ENCODE data around the gene LMAN1L. TPM values are rescaled to one million over a fixed set of nuclear protein-coding genes. Genes with fewer than 3 reads are reported as not detected.

The LMAN1L gene
- total RNA-seq, 2 donors from 2014 or later: not detected

DNA sequence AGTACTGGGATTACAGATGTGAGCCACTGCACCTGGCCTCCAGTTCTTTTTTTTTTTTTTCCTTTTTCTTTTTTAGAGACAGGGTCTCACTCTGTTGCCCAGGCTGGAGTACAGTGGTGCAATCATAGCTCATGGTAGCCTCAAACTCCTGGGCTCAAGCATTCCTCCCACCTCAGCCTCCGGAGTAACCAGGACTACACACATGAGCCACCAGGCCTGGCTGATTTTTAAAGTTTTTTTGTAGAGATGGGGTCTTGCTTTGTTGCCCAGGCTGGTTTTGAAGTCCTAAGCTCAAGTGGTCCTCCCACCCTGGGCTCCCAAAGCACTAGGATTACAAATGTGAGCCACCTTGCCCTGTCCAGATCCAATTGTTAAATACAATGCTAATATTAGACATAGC, 43.9 kb downstream of the LMAN1L start:
- Histone ChIP-seq H3K9me3 (no peaks in the 10 kb centered on the region), H3K36me3 (peaks cover 31% of the 10 kb centered on the region), H3K27ac (no peak overlapping the region), H3K27me3 (replicated peaks; ENCODE audit: insufficient read depth) (no peaks in the 10 kb centered on the region), H3K4me3 (no peak overlapping the region), H3K4me1 (ENCODE audit: control insufficient read depth in 1 of 2, low read depth in 2 of 2) (peaks cover 3 to 5% of the 10 kb centered on the region in 2 donors)
- DNase-seq (ENCODE audit: low spot score): no peak
- no peak for ATAC-seq (ENCODE audit: insufficient number of reproducible peaks, low FRiP score, low read depth)
- TF ChIP-seq, protein P1, sequence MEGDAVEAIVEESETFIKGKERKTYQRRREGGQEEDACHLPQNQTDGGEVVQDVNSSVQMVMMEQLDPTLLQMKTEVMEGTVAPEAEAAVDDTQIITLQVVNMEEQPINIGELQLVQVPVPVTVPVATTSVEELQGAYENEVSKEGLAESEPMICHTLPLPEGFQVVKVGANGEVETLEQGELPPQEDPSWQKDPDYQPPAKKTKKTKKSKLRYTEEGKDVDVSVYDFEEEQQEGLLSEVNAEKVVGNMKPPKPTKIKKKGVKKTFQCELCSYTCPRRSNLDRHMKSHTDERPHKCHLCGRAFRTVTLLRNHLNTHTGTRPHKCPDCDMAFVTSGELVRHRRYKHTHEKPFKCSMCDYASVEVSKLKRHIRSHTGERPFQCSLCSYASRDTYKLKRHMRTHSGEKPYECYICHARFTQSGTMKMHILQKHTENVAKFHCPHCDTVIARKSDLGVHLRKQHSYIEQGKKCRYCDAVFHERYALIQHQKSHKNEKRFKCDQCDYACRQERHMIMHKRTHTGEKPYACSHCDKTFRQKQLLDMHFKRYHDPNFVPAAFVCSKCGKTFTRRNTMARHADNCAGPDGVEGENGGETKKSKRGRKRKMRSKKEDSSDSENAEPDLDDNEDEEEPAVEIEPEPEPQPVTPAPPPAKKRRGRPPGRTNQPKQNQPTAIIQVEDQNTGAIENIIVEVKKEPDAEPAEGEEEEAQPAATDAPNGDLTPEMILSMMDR (IDR thresholded peaks at IDR 0.05): no peak

DNA sequence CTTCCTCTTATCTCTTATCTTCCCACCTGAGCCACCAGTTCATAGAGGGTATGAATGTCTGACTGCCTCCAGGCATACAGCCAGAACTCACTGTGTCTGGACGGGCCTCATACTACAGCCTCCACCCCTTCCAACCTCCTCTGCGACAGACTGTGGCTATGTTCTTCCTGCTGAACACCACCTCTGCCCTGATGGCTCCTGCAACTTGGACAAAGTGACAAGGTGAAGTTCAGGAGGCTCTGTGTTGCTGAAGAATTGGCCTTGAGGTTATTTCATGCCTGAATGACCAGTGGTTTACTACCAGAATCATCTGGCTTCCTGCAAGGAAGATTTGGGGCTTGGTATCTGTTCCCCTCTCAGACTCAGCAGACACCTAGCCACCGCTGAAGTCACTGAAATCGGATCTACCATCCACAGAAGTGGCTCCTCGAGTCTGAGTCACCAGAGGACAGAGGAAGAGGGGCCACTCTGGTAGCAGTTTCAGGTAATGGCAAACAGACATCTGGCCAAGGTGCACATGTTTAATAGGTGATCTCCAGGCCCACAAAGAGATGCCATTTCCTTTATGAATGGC, 44.5 kb downstream of the LMAN1L start:
- ATAC-seq (ENCODE audit: insufficient number of reproducible peaks, low FRiP score, low read depth): no peak
- no peak overlapping the region for H3K27ac ChIP-seq

DNA sequence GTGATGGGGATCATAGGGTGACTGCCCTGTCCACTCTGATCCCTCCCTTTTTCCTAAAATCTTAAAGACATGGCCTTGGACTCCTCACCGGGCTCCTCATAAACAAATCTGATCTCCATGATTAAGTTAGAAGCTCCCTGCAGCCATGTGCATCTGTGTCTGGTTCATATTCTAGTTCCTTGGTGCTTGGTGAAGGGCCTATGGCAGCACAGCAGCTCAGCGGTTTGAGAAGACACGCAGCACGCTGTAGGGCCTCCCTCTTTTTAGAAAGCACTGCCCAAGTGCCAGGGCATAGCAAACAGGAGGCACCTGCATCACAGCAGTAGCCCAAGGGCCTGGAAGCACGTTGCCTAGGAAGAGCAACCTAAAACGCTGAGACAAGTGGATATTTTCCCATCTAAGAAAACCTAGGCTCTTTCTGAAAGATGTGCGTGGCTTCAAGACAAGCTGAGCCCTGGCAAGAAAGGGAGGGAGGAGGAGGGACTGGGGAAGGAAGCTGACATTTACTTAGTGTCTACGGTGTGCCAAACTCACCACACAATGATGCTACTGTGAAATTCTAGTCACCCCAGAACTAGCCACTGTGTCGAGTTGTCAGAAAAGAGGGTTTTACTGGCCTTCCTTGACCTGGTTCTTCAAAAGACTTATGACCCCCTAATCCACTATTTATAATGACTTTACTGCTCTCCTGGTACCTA, 45.2 kb downstream of the LMAN1L start:
- H3K4me1 ChIP-seq (ENCODE audit: control insufficient read depth in 1 of 2, low read depth in 2 of 2): peaks cover 3 to 5% of the 10 kb centered on the region in 2 donors
- TF ChIP-seq, protein P1 (IDR thresholded peaks at IDR 0.05): no peak

More for the DNA sequence above, 44.5 kb downstream of the LMAN1L start:
- Histone ChIP-seq H3K4me1 (ENCODE audit: control insufficient read depth in 1 of 2, low read depth in 2 of 2) (peaks cover 3 to 5% of the 10 kb centered on the region in 2 donors), H3K9me3 (no peaks in the 10 kb centered on the region), H3K4me3 (no peak overlapping the region), H3K27me3 (replicated peaks; ENCODE audit: insufficient read depth) (no peaks in the 10 kb centered on the region), H3K36me3 (peaks cover 25% of the 10 kb centered on the region)
- DNase-seq (ENCODE audit: low spot score): no peak
- TF ChIP-seq, protein P1 (IDR thresholded peaks at IDR 0.05): no peak

DNA sequence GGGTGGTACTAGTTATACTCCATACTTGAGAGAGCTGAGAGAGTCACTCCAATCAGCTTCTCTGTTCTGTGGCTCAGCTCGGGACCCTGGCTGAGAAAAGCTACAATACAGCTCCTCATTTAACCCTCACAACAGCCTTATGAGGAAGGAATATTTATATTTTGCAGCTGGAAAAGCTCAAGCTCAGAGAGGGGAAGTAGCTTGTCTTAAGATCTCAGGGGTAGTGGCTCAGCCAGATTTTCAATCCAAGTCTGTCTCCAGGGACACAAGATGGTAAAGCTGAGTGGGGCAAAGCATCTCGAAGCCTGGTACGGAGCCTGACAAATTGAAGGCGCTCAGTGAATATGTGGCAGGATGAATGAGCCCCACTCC, 45.7 kb downstream of the LMAN1L start:
- Histone ChIP-seq H3K9me3 (no peaks in the 10 kb centered on the region), H3K27ac (no peak overlapping the region), H3K27me3 (replicated peaks; ENCODE audit: insufficient read depth) (no peaks in the 10 kb centered on the region), H3K4me1 (ENCODE audit: control insufficient read depth in 1 of 2, low read depth in 2 of 2) (peaks cover 3 to 5% of the 10 kb centered on the region in 2 donors), H3K4me3 (no peak overlapping the region), H3K36me3 (peaks cover 13% of the 10 kb centered on the region)
- TF ChIP-seq, protein P1 (IDR thresholded peaks at IDR 0.05): no peak
- ATAC-seq (ENCODE audit: insufficient number of reproducible peaks, low FRiP score, low read depth) (no peak), DNase-seq (ENCODE audit: low spot score) (no peak)

More for the DNA sequence above, 45.2 kb downstream of the LMAN1L start:
- H3K36me3 ChIP-seq: peaks cover 18% of the 10 kb centered on the region
- no peaks in the 10 kb centered on the region for H3K27me3 ChIP-seq (replicated peaks; ENCODE audit: insufficient read depth)
- ATAC-seq (ENCODE audit: insufficient number of reproducible peaks, low FRiP score, low read depth): no peak
- no peak overlapping the region for H3K27ac ChIP-seq
- no peak for DNase-seq (ENCODE audit: low spot score)
- H3K4me3 ChIP-seq: no peak overlapping the region
- no peaks in the 10 kb centered on the region for H3K9me3 ChIP-seq

DNA sequence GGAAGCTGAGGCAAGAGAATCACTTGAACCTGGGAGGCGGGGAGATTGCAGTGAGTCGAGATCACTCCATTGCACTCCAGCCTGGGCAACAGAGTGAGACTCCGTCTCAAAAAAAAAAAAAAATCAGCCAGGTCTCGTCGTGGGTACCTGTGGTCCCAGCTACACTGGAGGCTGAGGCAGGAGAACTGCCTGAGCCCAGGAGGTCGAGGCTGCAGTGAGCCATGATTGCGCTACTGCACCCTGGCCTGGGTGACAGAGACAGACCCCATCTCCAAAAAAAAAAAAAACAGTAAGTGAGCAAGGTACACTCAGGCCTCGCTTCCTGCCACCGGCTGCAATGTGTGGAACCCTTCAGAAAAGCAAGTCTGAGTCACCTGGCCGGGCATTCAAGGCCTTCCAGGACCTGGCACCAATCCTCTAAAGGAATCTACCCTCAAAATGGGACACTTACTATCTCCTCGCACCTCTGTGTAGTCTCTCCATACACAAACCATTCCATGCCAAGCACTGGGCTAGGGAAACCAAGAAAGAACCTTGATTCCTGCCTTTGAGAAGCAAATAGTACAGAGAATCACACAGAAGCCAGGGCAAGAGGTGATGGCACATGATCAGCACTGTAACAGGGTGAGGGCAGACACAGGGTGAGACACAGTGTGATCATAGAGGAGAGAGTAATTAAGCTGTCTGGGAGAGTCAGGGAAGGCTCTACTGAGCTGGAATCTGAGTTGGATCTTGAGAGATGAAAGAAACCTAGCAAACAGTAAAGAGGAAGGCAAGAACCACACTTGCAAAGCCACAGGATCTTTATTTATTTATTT, 50.8 kb downstream of the LMAN1L start:
- TF ChIP-seq, protein P1 (IDR thresholded peaks at IDR 0.05): no peak
- Histone ChIP-seq H3K27me3 (replicated peaks; ENCODE audit: insufficient read depth) (no peaks in the 10 kb centered on the region), H3K9me3 (no peaks in the 10 kb centered on the region), H3K4me3 (no peak overlapping the region), H3K27ac (no peak overlapping the region), H3K4me1 (ENCODE audit: control insufficient read depth in 1 of 2, low read depth in 2 of 2) (peaks cover 10 to 22% of the 10 kb centered on the region in 2 donors), H3K36me3 (peaks cover under 1% of the 10 kb centered on the region)
- no peak for DNase-seq (ENCODE audit: low spot score)
- no peak for ATAC-seq (ENCODE audit: insufficient number of reproducible peaks, low FRiP score, low read depth)

Measured in thoracic aorta (tissue), 2 donors.